ENCODE results near the gene MEX3A. TPM values are rescaled to one million over a fixed set of nuclear protein-coding genes. Genes with fewer than 3 reads are reported as not detected.

The MEX3A gene, protein sequence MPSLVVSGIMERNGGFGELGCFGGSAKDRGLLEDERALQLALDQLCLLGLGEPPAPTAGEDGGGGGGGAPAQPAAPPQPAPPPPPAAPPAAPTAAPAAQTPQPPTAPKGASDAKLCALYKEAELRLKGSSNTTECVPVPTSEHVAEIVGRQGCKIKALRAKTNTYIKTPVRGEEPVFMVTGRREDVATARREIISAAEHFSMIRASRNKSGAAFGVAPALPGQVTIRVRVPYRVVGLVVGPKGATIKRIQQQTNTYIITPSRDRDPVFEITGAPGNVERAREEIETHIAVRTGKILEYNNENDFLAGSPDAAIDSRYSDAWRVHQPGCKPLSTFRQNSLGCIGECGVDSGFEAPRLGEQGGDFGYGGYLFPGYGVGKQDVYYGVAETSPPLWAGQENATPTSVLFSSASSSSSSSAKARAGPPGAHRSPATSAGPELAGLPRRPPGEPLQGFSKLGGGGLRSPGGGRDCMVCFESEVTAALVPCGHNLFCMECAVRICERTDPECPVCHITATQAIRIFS
- total RNA-seq = 1 to 10 TPM in 1 of 3 donors, under 1 TPM in 2; 0.32 to 2.5 (median 0.66) TPM
- long read RNA-seq, donor 1, partial matches to known transcripts = 0 of 2 reads
- long read RNA-seq, donor 1, other reads (novel, unspliced or antisense) = 2 of 2 reads
- long read RNA-seq, donor 2 = 0 reads

- peak; percentile 89 for ATAC-seq
- Histone ChIP-seq H3K4me3 (peak within 1 kb of the TSS; percentile 34), H3K9me3 (no peaks in the 10 kb centered on the region), H3K36me3 (ENCODE audit: low read depth) (no peaks in the 10 kb centered on the region), H3K4me1 (ENCODE audit: low read depth) (peaks cover 2% of the 10 kb centered on the region)
- intact Hi-C loops (cut with DNase I, micrococcal nuclease) = no loop called here
- TF ChIP-seq, protein P1, sequence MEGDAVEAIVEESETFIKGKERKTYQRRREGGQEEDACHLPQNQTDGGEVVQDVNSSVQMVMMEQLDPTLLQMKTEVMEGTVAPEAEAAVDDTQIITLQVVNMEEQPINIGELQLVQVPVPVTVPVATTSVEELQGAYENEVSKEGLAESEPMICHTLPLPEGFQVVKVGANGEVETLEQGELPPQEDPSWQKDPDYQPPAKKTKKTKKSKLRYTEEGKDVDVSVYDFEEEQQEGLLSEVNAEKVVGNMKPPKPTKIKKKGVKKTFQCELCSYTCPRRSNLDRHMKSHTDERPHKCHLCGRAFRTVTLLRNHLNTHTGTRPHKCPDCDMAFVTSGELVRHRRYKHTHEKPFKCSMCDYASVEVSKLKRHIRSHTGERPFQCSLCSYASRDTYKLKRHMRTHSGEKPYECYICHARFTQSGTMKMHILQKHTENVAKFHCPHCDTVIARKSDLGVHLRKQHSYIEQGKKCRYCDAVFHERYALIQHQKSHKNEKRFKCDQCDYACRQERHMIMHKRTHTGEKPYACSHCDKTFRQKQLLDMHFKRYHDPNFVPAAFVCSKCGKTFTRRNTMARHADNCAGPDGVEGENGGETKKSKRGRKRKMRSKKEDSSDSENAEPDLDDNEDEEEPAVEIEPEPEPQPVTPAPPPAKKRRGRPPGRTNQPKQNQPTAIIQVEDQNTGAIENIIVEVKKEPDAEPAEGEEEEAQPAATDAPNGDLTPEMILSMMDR (IDR thresholded peaks at IDR 0.05) = no peak
- peak; percentile 80 to 86 (median 82) for DNase-seq
Measured at GRCh38 chr1:156082309-156083091, at the start of gene MEX3A. MEX3A (minus strand) TSS chr1:156082465; CDS start chr1:156081998, 467 bp downstream.

GRCh38 chr1:156130578-156130942 is 48.3 kb upstream of the MEX3A start:
- Histone ChIP-seq H3K4me1 (ENCODE audit: low read depth) (peaks cover 47% of the 10 kb centered on the region), H3K9me3 (no peaks in the 10 kb centered on the region), H3K36me3 (ENCODE audit: low read depth) (peaks cover 10% of the 10 kb centered on the region), H3K4me3 (no peak overlapping the region)
- intact Hi-C loops (cut with DNase I, micrococcal nuclease) = loop anchor here in 1 of 2 donors (5.0 kb wide), 1 partner anchor 33 kb away; no protein-coding TSS in a partner anchor
- DNase-seq (no peak), ATAC-seq (no peak)
- TF ChIP-seq, protein P1 (IDR thresholded peaks at IDR 0.05) = no peak

- Histone ChIP-seq H3K4me3 (no peak overlapping the region), H3K4me1 (ENCODE audit: low read depth) (peaks cover 53% of the 10 kb centered on the region), H3K9me3 (no peaks in the 10 kb centered on the region), H3K36me3 (ENCODE audit: low read depth) (peaks cover 8% of the 10 kb centered on the region)
- peak; percentile 73 for ATAC-seq
- peak; percentile 86 to 93 (median 87) for DNase-seq
- TF ChIP-seq, protein P1 (IDR thresholded peaks at IDR 0.05) = peak; percentile 81
- intact Hi-C loops (cut with DNase I, micrococcal nuclease) = loop anchor here in 1 of 2 donors (5.0 kb wide), 1 partner anchor 33 kb away; no protein-coding TSS in a partner anchor
Measured at GRCh38 chr1:156129687-156130577, 47.7 kb upstream of the MEX3A start.

DNA sequence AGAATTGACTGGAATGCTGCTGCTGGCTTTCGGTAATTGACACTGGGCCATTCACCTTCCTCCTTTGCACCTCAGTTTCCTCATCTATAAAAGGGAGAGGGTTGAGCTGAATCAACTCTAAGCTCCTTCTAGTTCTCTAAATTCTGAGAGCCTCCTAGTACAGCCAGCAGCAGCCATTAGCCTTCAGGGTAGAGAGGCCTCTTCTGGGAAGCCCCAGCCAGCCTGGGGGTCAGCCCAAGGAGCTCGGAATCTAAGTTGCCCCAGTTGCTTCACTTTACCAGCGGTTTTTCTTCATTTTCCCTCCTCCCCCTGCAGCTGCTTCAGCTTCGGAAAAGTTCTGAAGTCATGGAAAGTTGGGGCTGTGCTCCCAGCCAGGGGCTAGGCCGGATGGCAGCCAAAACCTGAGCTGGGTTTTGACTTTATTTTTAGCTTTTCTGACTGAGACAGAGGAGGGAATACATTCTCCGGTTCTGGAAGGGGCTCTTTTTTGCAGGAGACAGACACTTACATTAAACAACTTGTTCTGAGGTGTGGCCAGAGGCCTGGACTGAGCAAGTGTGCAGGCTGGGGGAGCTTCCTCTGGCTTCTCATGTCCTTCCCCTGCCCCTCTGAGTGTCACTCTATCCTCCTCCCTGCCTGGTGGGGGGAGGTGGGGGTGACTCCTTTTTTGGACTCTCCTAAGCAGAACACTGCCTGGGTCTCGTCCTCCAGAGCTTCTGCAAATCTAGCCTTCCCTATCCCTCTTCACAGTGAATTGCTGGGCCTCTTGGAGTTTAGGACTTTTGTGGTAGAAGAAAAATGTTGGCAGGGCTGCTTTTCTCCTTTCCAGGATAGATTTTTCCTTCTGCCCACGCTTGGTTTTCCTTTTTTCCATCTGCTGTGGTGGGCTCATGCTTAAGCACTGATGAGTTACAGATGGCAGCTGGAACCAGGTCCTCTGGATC is 46.7 kb upstream of the MEX3A start:
- no peak overlapping the region for H3K4me3 ChIP-seq
- peak in 1 of 3 donors; percentile 40 for DNase-seq
- peaks cover 4% of the 10 kb centered on the region for H3K36me3 ChIP-seq (ENCODE audit: low read depth)
- TF ChIP-seq, protein P1 (IDR thresholded peaks at IDR 0.05) = no peak
- no peaks in the 10 kb centered on the region for H3K9me3 ChIP-seq
- H3K4me1 ChIP-seq (ENCODE audit: low read depth) = peaks cover 63% of the 10 kb centered on the region
- intact Hi-C loops (cut with DNase I, micrococcal nuclease) = no loop called here
- ATAC-seq = no peak

All from mucosa of descending colon (tissue), 3 donors.